IPS-20b (cell line): Measurements from ENCODE around the gene ERFL.
"Not testable (repeated sequence)": the region's sequence is repeated elsewhere in the genome, so short reads cannot be mapped to it uniquely, and the experiment has no call there.

ENCODE experiments used
- H3K27ac ChIP-seq: one replicate; pipeline ENCODE4 v1.5.1; 2013; ENCODE audit warnings: low read length
- H3K27me3 ChIP-seq: 2 replicates; pipeline ENCODE4 v1.6.1; 2013; ENCODE audit warnings: mild to moderate bottlenecking, low read length, inconsistent platforms; ENCODE audit not compliant: insufficient read depth
- H3K36me3 ChIP-seq: 2 replicates; pipeline ENCODE4 v1.6.1; 2013; ENCODE audit warnings: low read depth, mild to moderate bottlenecking, inconsistent platforms, low read length, moderate library complexity; ENCODE audit not compliant: insufficient read depth
- H3K4me1 ChIP-seq: 2 replicates; pipeline ENCODE4 v1.6.1; 2013; ENCODE audit warnings: mild to moderate bottlenecking, control low read depth, inconsistent platforms, low read length, moderate library complexity; ENCODE audit not compliant: insufficient read depth
- H3K4me3 ChIP-seq: 2 replicates; pipeline ENCODE4 v1.5.1; 2013; ENCODE audit warnings: mild to moderate bottlenecking, low read length, inconsistent platforms
- H3K9ac ChIP-seq: 2 replicates; pipeline ENCODE4 v1.6.1; 2013; ENCODE audit warnings: low read depth, mild to moderate bottlenecking, inconsistent platforms, low read length, moderate library complexity
- H3K9me3 ChIP-seq: 2 replicates; pipeline ENCODE4 v1.6.1; 2013; ENCODE audit warnings: mild to moderate bottlenecking, low read depth, low read length, inconsistent platforms; ENCODE audit not compliant: insufficient read depth

Gene ERFL

GRCh38 chr19:41875973-41876372, 52.3 kb downstream of the ERFL start:
- Histone ChIP-seq H3K36me3 (peaks cover 11% of the 10 kb centered on the region), H3K27me3 (peaks cover 22% of the 10 kb centered on the region)
- not testable (repeated sequence) for H3K4me1 ChIP-seq, H3K9me3 ChIP-seq, H3K27ac ChIP-seq, H3K4me3 ChIP-seq, H3K9ac ChIP-seq

GRCh38 chr19:41872775-41873647, 55.2 kb downstream of the ERFL start:
- Histone ChIP-seq H3K4me3 (no peak overlapping the region), H3K36me3 (peaks cover 40% of the 10 kb centered on the region), H3K9ac (no peak overlapping the region), H3K27me3 (peaks cover 10% of the 10 kb centered on the region), H3K27ac (no peak overlapping the region), H3K4me1 (no peaks in the 10 kb centered on the region), H3K9me3 (no peaks in the 10 kb centered on the region)

GRCh38 chr19:41872384-41872774, 55.9 kb downstream of the ERFL start:
- H3K9ac ChIP-seq: no peak overlapping the region
- peaks cover 5% of the 10 kb centered on the region for H3K27me3 ChIP-seq
- no peak overlapping the region for H3K27ac ChIP-seq
- peaks cover 46% of the 10 kb centered on the region for H3K36me3 ChIP-seq
- no peaks in the 10 kb centered on the region for H3K4me1 ChIP-seq
- H3K9me3 ChIP-seq: no peaks in the 10 kb centered on the region
- no peak overlapping the region for H3K4me3 ChIP-seq

- Histone ChIP-seq H3K27ac (no peak overlapping the region), H3K36me3 (peaks cover 52% of the 10 kb centered on the region), H3K27me3 (no peaks in the 10 kb centered on the region), H3K9me3 (no peaks in the 10 kb centered on the region), H3K4me1 (no peaks in the 10 kb centered on the region), H3K4me3 (no peak overlapping the region), H3K9ac (no peak overlapping the region)
These were observed 56.5 kb downstream of the ERFL start for GRCh38 chr19:41871573-41872383.

GRCh38 chr19:41870401-41870873, 57.8 kb downstream of the ERFL start:
- H3K9ac ChIP-seq: no peak overlapping the region
- no peak overlapping the region for H3K4me3 ChIP-seq
- H3K27ac ChIP-seq: no peak overlapping the region
- no peaks in the 10 kb centered on the region for H3K9me3 ChIP-seq
- H3K27me3 ChIP-seq: no peaks in the 10 kb centered on the region
- no peaks in the 10 kb centered on the region for H3K4me1 ChIP-seq
- H3K36me3 ChIP-seq: peaks cover 64% of the 10 kb centered on the region

- H3K4me1 ChIP-seq: 0 out of 2 replicates have a peak, but pooled peaks cover 3% of the 10 kb centered on the region
These were observed 58.8 kb downstream of the ERFL start for GRCh38 chr19:41869374-41869955.

GRCh38 chr19:41868989-41869300, 59.3 kb downstream of the ERFL start:
- no peak overlapping the region for H3K9ac ChIP-seq
- peaks cover 79% of the 10 kb centered on the region for H3K36me3 ChIP-seq

More at GRCh38 chr19:41869374-41869955, 58.8 kb downstream of the ERFL start:
- Histone ChIP-seq H3K9me3 (no peaks in the 10 kb centered on the region), H3K9ac (no peak overlapping the region), H3K36me3 (peaks cover 74% of the 10 kb centered on the region), H3K27me3 (no peaks in the 10 kb centered on the region), H3K4me3 (no peak overlapping the region), H3K27ac (no peak overlapping the region)

GRCh38 chr19:41868120-41868988, 59.9 kb downstream of the ERFL start:
- no peaks in the 10 kb centered on the region for H3K9me3 ChIP-seq
- H3K4me1 ChIP-seq: peaks cover 9% of the 10 kb centered on the region; the same call in 1 of the 2 replicates
- peak overlapping the region; percentile 20; the same call in 1 of the 2 replicates for H3K9ac ChIP-seq
- H3K27me3 ChIP-seq: no peaks in the 10 kb centered on the region
- no peak overlapping the region for H3K4me3 ChIP-seq
- H3K36me3 ChIP-seq: peaks cover 85% of the 10 kb centered on the region
- no peak overlapping the region for H3K27ac ChIP-seq

More at GRCh38 chr19:41868989-41869300, 59.3 kb downstream of the ERFL start:
- Histone ChIP-seq H3K9me3 (no peaks in the 10 kb centered on the region), H3K27me3 (no peaks in the 10 kb centered on the region), H3K4me1 (peaks cover 8% of the 10 kb centered on the region; the same call in 1 of the 2 replicates), H3K4me3 (no peak overlapping the region), H3K27ac (no peak overlapping the region)

GRCh38 chr19:41866284-41866683, 62.0 kb downstream of the ERFL start:
- no peaks in the 10 kb centered on the region for H3K9me3 ChIP-seq
- no peaks in the 10 kb centered on the region for H3K27me3 ChIP-seq
- H3K4me1 ChIP-seq: peaks cover 30% of the 10 kb centered on the region
- no peak overlapping the region for H3K27ac ChIP-seq
- no peak overlapping the region for H3K4me3 ChIP-seq
- peaks cover 98% of the 10 kb centered on the region for H3K36me3 ChIP-seq
- H3K9ac ChIP-seq: peak overlapping the region; percentile 51; the same call in 1 of the 2 replicates

- peaks cover 31% of the 10 kb centered on the region for H3K4me1 ChIP-seq
- H3K27ac ChIP-seq: no peak overlapping the region
- no peak overlapping the region for H3K4me3 ChIP-seq
These were observed 63.9 kb downstream of the ERFL start for GRCh38 chr19:41864374-41864773.

More at GRCh38 chr19:41864374-41864773, 63.9 kb downstream of the ERFL start:
- H3K9ac ChIP-seq: peak overlapping the region; percentile 49
- H3K27me3 ChIP-seq: no peaks in the 10 kb centered on the region
- H3K36me3 ChIP-seq: peaks cover 88% of the 10 kb centered on the region
- no peaks in the 10 kb centered on the region for H3K9me3 ChIP-seq
